GM19468 (cell line): ENCODE measurements around the gene GLUD1.
"Not testable (repeated sequence)": the region's sequence is repeated elsewhere in the genome, so short reads cannot be mapped to it uniquely, and the experiment has no call there.

Experiments used
- ATAC-seq: cut with Tn5 transposase; IDR thresholded peaks from one replicate; pipeline ENCODE4 v1.9.1; 2021; ENCODE audit warnings: mild to moderate bottlenecking, moderate library complexity, moderate number of reproducible peaks; ENCODE audit not compliant: unreplicated experiment; ENCODE audit errors: extremely low read depth

The GLUD1 gene

GRCh38 chr10:87007674-87008073 is 87.0 kb downstream of the GLUD1 start:
- ATAC-seq, result not testable (repeated sequence)

GRCh38 chr10:87007124-87007523 is 87.5 kb downstream of the GLUD1 start:
- ATAC-seq, result not testable (repeated sequence)

DNA sequence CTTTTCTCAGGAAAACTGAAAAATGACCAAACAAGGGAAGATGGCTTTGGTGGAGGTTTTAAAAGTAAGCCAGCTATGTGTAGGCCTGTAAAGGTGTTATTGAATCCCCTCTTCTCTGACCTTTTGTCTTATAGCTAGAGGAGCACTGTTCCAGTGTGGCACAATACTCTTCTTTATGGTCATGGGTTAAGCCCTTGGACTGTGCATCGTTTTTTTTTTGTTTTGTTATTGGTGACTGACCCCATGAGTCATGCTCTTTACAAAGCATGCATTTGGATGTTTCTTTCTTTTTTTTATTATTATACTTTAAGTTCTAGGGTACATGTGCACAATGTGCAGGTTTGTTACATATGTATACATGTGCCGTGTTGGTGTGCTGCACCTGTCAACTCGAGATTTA is 94.2 kb downstream of the GLUD1 start:
- ATAC-seq, result no peak
